Mesenteric fat pad (tissue), 1 donor: ENCODE measurements around the gene GTF2I. TPM values are rescaled to one million over a fixed set of nuclear protein-coding genes. Genes with fewer than 3 reads are reported as not detected.
"Not testable (repeated sequence)": the region's sequence is repeated elsewhere in the genome, so short reads cannot be mapped to it uniquely, and the experiment has no call there.

Source experiments
- DNase-seq: peaks from one replicate; pipeline ENCODE4 v3.0.0-alpha.2; 2020; ENCODE audit warnings: low spot score
- total RNA-seq: library from RNA; stranded (reverse); fragmentation: NEBNext Ultra II Directional; extraction: Animal tissue kit (Norgen Biotek cat#: 25700); gene quantifications from one replicate; pipeline ENCODE4 v1.2.1, GENCODE V29; 2021
- donor health status: DM: yes; HTN: yes; CAD: no.

GTF2I gene
- total RNA-seq, 1 donor from 2014 or later, result 219 TPM

DNA sequence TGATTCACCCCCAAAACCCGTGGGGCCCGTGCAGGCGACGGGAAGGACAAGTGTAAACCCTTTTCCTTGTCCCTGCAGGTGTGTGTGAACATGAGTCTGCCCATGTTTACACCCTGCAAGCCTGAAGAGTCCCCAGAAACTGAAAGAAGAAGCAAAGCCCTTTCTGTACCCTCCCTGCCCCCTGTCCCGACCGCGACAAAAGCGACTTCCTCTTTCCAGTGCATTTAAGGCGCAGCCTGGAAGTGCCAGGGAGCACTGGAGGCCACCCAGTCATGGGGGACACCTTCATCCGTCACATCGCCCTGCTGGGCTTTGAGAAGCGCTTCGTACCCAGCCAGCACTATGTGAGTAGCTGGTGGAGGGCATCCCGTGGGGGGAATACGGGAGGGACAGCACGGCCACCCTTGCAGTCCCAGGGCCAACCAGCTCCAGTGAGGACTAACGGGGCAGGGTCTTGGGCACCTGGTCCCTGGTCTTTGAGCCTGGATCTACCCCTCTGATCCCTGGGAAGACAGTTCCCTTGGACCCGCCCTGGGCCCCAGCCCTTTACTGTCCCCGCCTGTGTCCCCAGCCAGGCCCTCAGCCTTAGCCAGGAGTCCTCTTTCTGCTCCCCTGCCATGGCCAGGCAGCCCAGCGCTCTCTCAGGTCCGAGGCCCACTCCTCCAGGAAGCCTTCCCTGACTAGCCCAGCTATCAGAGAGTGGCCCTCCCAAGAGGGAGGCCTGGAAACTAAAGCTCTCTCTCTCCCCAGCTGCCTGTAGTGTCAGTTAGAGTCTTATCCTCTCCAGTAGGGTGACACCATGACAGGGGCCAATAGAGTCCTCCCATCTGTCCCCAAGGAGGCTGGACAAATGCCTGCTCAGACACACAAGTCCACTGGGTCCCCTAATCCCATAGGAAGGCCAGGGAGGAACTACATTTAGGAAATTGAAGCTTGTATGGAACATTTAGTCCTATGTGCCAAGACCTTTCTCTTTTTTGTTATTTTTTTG lies 116.5 kb downstream of the GTF2I start, which contains the start of gene NCF1:
Gene NCF1 (plus strand): TSS at position 252 of the 991 bp plus-strand sequence. CDS start 21 bp downstream, at position 273.
- not testable (repeated sequence) for DNase-seq

- DNase-seq, result not testable (repeated sequence)
Measured at GRCh38 chr7:74775111-74775510, 117.6 kb downstream of the GTF2I start.

DNA sequence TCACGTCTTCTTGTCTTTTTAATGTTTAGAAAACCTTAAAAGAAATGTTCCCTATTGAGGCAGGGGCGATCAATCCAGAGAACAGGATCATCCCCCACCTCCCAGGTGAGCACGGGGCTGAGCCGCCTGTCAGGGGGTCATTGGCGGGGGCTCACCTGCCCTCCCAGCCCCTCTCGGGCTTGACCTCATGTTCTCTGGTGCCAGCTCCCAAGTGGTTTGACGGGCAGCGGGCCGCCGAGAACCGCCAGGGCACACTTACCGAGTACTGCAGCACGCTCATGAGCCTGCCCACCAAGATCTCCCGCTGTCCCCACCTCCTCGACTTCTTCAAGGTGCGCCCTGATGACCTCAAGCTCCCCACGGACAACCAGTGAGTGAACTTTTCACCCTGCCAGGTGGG lies 121.5 kb downstream of the GTF2I start:
- DNase-seq, result not testable (repeated sequence)

- not testable (repeated sequence) for DNase-seq
Measured at GRCh38 chr7:74781746-74782145, 124.2 kb downstream of the GTF2I start.

- DNase-seq, result not testable (repeated sequence)
Measured at GRCh38 chr7:74783595-74783994, 126.1 kb downstream of the GTF2I start.

GRCh38 chr7:74788369-74789150 lies 131.0 kb downstream of the GTF2I start:
- DNase-seq, result peak; percentile 96

GRCh38 chr7:74789200-74789736 lies 131.8 kb downstream of the GTF2I start:
- DNase-seq, result not testable (repeated sequence)

- DNase-seq, result not testable (repeated sequence)
Measured at GRCh38 chr7:74797848-74798622, 140.5 kb downstream of the GTF2I start.

DNA sequence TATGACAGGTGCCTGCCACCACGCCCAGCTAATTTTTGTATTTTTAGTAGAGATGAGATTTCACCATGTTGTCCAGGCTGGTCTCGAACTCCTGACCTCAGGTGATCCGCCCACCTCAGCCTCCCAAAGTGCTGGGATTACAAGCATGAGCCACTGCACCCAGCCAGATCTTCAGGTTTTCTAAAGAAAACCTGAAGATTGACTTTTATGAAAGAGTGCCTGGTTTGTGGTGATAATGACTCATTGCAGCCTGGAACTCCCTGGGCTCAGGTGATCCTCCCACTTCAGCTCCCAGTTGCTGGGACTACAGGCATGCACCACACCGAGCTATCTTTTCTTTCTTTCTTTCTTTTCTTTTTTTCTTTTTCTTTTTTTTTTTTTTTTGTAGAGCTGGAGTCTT lies 141.1 kb downstream of the GTF2I start:
- DNase-seq, result not testable (repeated sequence)

Other genes with a start within 250 kb of the GTF2I start
- gene GTF2IRD1, start 203.8 kb upstream of the GTF2I start, total RNA-seq, result 17.3 TPM
- 8.6 TPM for gene NCF1, start 116.3 kb downstream of the GTF2I start, total RNA-seq
- 26.8 TPM for gene GTF2IRD2, start 193.9 kb downstream of the GTF2I start, total RNA-seq